OCI-LY1 (cell line): ENCODE data around the gene EHF.

Source experiments
- EZH2 ChIP-seq: fragments of 200-600 bp; sonication (generic), shearing (Covaris generic); IDR thresholded peaks from 2 replicates; pipeline ENCODE4 v1.8.0; 2017; ENCODE audit warnings: borderline replicate concordance, mixed run types, mild to moderate bottlenecking, antibody characterized with exemption, low read length, moderate library complexity, mixed read lengths
- TF ChIP-seq, protein P1 (sequence below): fragments of 200-600 bp; sonication (generic), shearing (Covaris generic); IDR thresholded peaks from 2 replicates; pipeline ENCODE4 v1.5.1; 2017; ENCODE audit warnings: mild to moderate bottlenecking, antibody characterized with exemption, low read length, moderate library complexity, mixed read lengths

DNA sequence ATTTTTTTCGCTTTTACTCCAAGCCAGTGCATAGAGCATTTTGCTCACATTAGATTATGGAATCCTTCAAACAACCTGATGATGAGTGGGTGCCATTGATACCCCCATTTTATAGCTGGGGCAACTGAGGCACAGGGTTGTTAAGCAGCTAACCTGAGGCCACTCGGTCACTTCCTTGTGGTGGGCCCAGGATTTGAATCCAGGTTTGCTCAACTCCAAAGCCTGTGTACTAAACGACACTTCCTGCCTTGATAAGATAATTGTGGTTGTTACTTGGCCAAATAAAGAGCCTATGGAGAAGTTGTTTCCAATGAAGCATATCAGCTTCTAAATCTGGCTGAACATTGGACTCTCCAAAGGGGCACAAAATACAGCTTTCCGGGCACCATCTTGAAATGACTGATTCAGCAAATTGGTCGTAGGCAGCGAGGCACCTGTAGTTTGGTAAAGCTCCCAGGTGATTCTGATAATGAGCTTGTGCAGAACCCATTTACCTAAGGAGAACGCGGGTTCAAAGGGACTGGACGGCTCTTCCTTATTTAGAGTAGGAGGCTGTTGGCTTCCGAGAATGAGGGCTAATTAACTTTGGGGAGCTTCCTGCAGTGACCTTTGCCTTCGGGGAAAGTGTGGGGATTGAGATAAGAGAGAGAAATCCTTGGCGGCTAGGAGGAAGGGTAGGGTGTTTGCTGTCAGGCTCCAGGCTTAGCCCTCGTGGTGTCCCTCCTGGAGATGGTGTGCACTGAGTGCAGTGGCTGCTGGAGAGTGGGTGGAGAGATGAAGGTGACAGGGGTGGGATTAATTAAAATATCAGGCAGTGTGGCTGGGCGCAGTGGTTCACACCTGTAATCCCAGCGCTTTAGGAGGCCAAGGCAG lies 17.5 kb upstream of the EHF start:
- TF ChIP-seq, protein P1, sequence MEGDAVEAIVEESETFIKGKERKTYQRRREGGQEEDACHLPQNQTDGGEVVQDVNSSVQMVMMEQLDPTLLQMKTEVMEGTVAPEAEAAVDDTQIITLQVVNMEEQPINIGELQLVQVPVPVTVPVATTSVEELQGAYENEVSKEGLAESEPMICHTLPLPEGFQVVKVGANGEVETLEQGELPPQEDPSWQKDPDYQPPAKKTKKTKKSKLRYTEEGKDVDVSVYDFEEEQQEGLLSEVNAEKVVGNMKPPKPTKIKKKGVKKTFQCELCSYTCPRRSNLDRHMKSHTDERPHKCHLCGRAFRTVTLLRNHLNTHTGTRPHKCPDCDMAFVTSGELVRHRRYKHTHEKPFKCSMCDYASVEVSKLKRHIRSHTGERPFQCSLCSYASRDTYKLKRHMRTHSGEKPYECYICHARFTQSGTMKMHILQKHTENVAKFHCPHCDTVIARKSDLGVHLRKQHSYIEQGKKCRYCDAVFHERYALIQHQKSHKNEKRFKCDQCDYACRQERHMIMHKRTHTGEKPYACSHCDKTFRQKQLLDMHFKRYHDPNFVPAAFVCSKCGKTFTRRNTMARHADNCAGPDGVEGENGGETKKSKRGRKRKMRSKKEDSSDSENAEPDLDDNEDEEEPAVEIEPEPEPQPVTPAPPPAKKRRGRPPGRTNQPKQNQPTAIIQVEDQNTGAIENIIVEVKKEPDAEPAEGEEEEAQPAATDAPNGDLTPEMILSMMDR: no peak
- no peak for TF ChIP-seq EZH2
